Testis (tissue), 3 donors: Measurements from ENCODE around the gene C6orf163. TPM values are rescaled to one million over a fixed set of nuclear protein-coding genes. Genes with fewer than 3 reads are reported as not detected.

Experiments used
- DNase-seq: peaks from one replicate; pipeline ENCODE4 v3.0.0-alpha.2; 2019
- H3K27ac ChIP-seq, 2 donors: fragments of 200-600 bp; sonication (generic); one replicate each; pipeline ENCODE4 v1.5.1; 2019
- H3K27me3 ChIP-seq: fragments of 200-600 bp; sonication (generic); one replicate; pipeline ENCODE4 v1.5.1; 2019
- H3K36me3 ChIP-seq: fragments of 200-600 bp; sonication (generic); one replicate; pipeline ENCODE4 v1.5.1; 2017; ENCODE audit warnings: low read depth; ENCODE audit errors: missing control alignments
- H3K4me1 ChIP-seq: fragments of 200-600 bp; sonication (generic); one replicate; pipeline ENCODE4 v1.5.1; 2019
- H3K4me3 ChIP-seq, 2 donors: fragments of 200-600 bp; sonication (generic); one replicate each; pipeline ENCODE4 v1.5.1; 2017 to 2019
- H3K9me3 ChIP-seq: fragments of 200-600 bp; sonication (generic); one replicate; pipeline ENCODE4 v1.5.1; 2017
- POLR2A ChIP-seq: fragments of 450-650 bp; IDR thresholded peaks from one replicate; pipeline ENCODE4 v1.6.1; 2017; ENCODE audit warnings: antibody characterized with exemption, mild to moderate bottlenecking, moderate library complexity
- WGBS, 2 donors: methylation state at CpG; one replicate each; pipeline ENCODE4 v1.1.5; 2018; 5-methylcytosine and 5-hydroxymethylcytosine counted together
- intact Hi-C: fragments of 100-400 bp; cut with DNase I; formaldehyde crosslinking; loops from one replicate; pipeline ENCODE4 v1.15.1; 2023; ENCODE audit warnings: low total_unique reads
- polyA plus RNA-seq: library from polyadenylated mRNA; stranded (reverse); fragments of 350-450 nt; fragmentation: Illumina TruSeq; extraction: RNeasy Lipid Tissue Mini Kit (QIAGEN cat#74804); gene quantifications from one replicate; pipeline ENCODE4 v1.2.3, GENCODE V29; 2014; ENCODE audit warnings: low read depth, low replicate concordance; ENCODE audit not compliant: insufficient read depth
- total RNA-seq, 2 donors: library from RNA; depleted of rRNA; stranded (reverse); fragments of >200 nt; gene quantifications; one replicate each; pipeline ENCODE4 v1.2.3, GENCODE V29; 2016
- TF ChIP-seq, protein P1 (sequence below), 3 experiments: fragments of 450-650 bp in 2 of 3; fragments of 200-600 bp in 1 of 3; sonication (generic) in 1 of 3; IDR thresholded peaks; one replicate each; pipeline ENCODE4 v1.5.1; 2016 to 2019; ENCODE audit warnings: antibody characterized with exemption in 3 of 3, mild to moderate bottlenecking in 2 of 3, moderate library complexity in 1 of 3

C6orf163 gene
- total and polyA plus RNA-seq, 3 donors from 2014 or later: 10.1 to 17.4 (median 12.5) TPM

DNA sequence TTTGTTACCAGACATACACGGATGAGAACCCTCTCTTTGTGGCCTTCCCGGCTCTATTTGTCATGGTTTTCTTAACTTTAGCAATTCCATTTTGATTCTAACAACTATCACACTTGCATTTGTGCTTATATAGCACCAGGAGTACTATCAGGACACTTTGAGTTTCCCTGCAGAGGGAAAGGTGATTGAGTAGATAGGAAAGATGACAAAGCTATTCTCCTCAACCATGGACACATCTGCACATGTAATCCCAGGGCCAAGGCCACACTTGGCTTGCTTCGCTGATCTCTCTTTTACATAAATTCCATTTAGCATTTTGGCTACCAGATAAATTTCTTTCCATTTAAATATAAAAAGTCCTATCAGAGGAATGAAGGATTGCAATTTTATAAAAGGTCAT lies 39.8 kb downstream of the C6orf163 start:
- Histone ChIP-seq H3K4me1 (no peaks in the 10 kb centered on the region), H3K4me3 (no peak overlapping the region), H3K36me3 (no peaks in the 10 kb centered on the region), H3K27ac (no peak overlapping the region), H3K27me3 (no peaks in the 10 kb centered on the region), H3K9me3 (no peaks in the 10 kb centered on the region)
- no peak for DNase-seq
- no peak for TF ChIP-seq POLR2A
- TF ChIP-seq, protein P1, sequence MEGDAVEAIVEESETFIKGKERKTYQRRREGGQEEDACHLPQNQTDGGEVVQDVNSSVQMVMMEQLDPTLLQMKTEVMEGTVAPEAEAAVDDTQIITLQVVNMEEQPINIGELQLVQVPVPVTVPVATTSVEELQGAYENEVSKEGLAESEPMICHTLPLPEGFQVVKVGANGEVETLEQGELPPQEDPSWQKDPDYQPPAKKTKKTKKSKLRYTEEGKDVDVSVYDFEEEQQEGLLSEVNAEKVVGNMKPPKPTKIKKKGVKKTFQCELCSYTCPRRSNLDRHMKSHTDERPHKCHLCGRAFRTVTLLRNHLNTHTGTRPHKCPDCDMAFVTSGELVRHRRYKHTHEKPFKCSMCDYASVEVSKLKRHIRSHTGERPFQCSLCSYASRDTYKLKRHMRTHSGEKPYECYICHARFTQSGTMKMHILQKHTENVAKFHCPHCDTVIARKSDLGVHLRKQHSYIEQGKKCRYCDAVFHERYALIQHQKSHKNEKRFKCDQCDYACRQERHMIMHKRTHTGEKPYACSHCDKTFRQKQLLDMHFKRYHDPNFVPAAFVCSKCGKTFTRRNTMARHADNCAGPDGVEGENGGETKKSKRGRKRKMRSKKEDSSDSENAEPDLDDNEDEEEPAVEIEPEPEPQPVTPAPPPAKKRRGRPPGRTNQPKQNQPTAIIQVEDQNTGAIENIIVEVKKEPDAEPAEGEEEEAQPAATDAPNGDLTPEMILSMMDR (IDR thresholded peaks at IDR 0.05): no peak
- intact Hi-C loops: no loop called here
- 78 to 80% methylated on average over 3 of the region's 3 CpGs for WGBS, 2 donors

DNA sequence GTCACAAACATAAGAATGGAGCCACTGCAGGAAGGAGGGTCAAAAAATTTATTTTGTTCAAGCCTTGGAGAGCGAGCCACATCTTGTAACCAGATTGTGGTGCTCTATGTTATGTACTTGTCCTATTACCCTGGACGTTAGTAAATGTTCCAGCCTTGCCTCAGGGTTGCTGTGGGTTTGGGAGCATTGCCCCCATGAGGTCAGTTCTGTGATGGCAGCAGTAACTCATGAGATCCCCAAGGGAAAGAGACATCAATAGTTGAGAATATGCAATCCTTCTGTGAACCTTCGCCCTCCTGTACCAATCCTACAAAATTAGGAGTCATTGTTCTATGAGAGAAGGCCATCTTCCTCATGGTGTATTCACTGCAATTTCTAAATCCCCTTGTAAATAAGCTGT lies 46.7 kb downstream of the C6orf163 start:
- Histone ChIP-seq H3K9me3 (no peaks in the 10 kb centered on the region), H3K4me3 (no peak overlapping the region), H3K27ac (no peak overlapping the region), H3K36me3 (no peaks in the 10 kb centered on the region), H3K4me1 (no peaks in the 10 kb centered on the region), H3K27me3 (no peaks in the 10 kb centered on the region)
- intact Hi-C loops: no loop called here
- DNase-seq: peak; percentile 64
- 68 to 78% methylated on average over 3 of the region's 3 CpGs for WGBS, 2 donors
- no peak for TF ChIP-seq POLR2A
- TF ChIP-seq, protein P1 (IDR thresholded peaks at IDR 0.05): peak in 1 of 3 experiments; percentile 37

DNA sequence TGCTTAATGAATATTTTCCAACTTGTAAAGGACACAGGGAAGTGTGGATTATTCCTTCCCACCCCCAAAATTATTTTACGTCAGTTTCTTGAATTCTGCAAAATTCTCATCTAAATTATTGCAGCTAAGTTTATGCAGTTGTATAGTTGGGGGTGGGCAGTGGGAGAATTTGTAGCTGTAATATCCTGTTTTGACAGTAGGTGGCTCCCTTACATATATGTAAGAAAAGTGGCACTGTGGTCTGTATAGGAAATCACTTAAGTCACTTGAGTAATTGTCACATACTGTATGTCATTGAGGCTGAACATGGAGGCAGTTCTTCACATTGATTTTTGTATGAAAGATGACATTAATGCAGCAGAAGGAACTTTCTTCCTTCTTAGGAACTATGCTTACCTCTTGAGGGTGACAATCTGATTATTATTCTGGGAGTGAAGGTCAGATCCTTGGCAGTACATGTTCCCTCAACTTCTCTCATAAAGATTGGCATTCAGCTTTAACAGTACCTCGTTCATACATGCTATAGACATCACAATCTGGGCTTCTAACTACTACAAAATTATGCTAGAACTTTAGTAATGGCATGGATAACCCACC lies 48.5 kb downstream of the C6orf163 start:
- no peak overlapping the region for H3K27ac ChIP-seq
- TF ChIP-seq POLR2A: no peak
- TF ChIP-seq, protein P1 (IDR thresholded peaks at IDR 0.05): peak; percentile 70 to 83 (median 76)
- no peaks in the 10 kb centered on the region for H3K36me3 ChIP-seq
- 27 to 31% methylated on average over 2 of the region's 2 CpGs for WGBS, 2 donors
- no peak overlapping the region for H3K4me3 ChIP-seq
- peak; percentile 49 for DNase-seq
- H3K27me3 ChIP-seq: no peaks in the 10 kb centered on the region
- no peaks in the 10 kb centered on the region for H3K4me1 ChIP-seq
- intact Hi-C loops: no loop called here
- no peaks in the 10 kb centered on the region for H3K9me3 ChIP-seq

DNA sequence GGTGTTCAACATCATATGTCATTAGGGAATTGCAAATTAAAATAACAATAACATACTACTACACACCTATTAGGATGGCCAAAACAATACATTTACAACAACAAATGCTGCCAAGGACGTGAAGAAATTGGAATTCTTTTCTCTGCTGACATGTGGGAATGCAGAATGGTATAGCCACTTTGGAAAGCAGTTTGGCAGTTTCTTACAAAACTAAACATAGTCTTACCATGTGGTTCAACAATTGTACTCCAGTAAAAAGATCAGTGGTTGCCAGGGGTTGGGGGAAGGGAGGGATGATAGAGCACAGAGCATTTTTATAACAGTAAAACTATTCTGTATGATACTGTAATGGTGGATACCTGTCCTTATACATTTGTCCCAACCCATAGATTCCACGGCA lies 50.8 kb downstream of the C6orf163 start:
- H3K4me3 ChIP-seq: no peak overlapping the region
- WGBS, 2 donors: 88 to 92% methylated on average over 2 of the region's 2 CpGs
- H3K27me3 ChIP-seq: no peaks in the 10 kb centered on the region
- H3K27ac ChIP-seq: no peak overlapping the region
- TF ChIP-seq, protein P1 (IDR thresholded peaks at IDR 0.05): no peak
- TF ChIP-seq POLR2A: no peak
- H3K9me3 ChIP-seq: no peaks in the 10 kb centered on the region
- H3K36me3 ChIP-seq: no peaks in the 10 kb centered on the region
- DNase-seq: no peak
- no peaks in the 10 kb centered on the region for H3K4me1 ChIP-seq
- intact Hi-C loops: no loop called here
